HepG2 (cell line): ENCODE measurements around the gene RAB3C. TPM values are rescaled to one million over a fixed set of nuclear protein-coding genes. Genes with fewer than 3 reads are reported as not detected.

Source experiments
- AGO2 ChIP-seq: fragments of 200-400 bp; formaldehyde crosslinking; optimal IDR thresholded peaks from 2 replicates; pipeline ENCODE3; 2017; ENCODE audit warnings: mild to moderate bottlenecking, low read depth, low read length, moderate library complexity
- EP300 ChIP-seq, 3 experiments: sonication (generic) in 1 of 3; formaldehyde crosslinking in 1 of 3; IDR thresholded peaks; 2 replicates each; pipeline versions ENCODE4 v1.5.1 to v1.6.1; 2011 to 2020; ENCODE audit warnings: low read depth in 2 of 3, low read length in 2 of 3, borderline replicate concordance in 1 of 3, improper control_type of control experiment in 1 of 3, mild to moderate bottlenecking in 1 of 3, missing genetic modification reagents in 1 of 3, moderate library complexity in 1 of 3
- HDAC1 ChIP-seq: sonication (generic); formaldehyde crosslinking; IDR thresholded peaks from 2 replicates; pipeline ENCODE4 v1.5.1; 2020; ENCODE audit warnings: mild to moderate bottlenecking, missing genetic modification reagents
- PHF21A ChIP-seq: sonication (generic); formaldehyde crosslinking; IDR thresholded peaks from 2 replicates; pipeline ENCODE4 v1.5.0; 2020; ENCODE audit warnings: mild to moderate bottlenecking, missing genetic modification reagents
- ZFP82 ChIP-seq: sonication (generic); formaldehyde crosslinking; IDR thresholded peaks from 2 replicates; pipeline ENCODE4 v1.5.1; 2020; ENCODE audit warnings: mild to moderate bottlenecking, missing genetic modification reagents, borderline replicate concordance
- ZFP90 ChIP-seq: sonication (generic); formaldehyde crosslinking; IDR thresholded peaks from 2 replicates; pipeline ENCODE4 v1.8.0; 2022; ENCODE audit warnings: missing genetic modification reagents, mild to moderate bottlenecking, inconsistent platforms, borderline replicate concordance
- ZFY ChIP-seq: sonication (generic); formaldehyde crosslinking; IDR thresholded peaks from 2 replicates; pipeline ENCODE4 v1.4.0; 2020; ENCODE audit warnings: missing genetic modification reagents
- ZKSCAN1 ChIP-seq: fragments of 150-350 bp; IDR thresholded peaks from 2 replicates; pipeline ENCODE4 v1.6.1; 2014; ENCODE audit warnings: low read length
- polyA plus RNA-seq, 8 experiments: library from polyadenylated mRNA; depleted of rRNA in 3 of 8; stranded (reverse) in 7 of 8; unstranded in 1 of 8; fragments of >200 nt; fragmentation: Illumina TruSeq in 4 of 8; extraction: Trizol in 4 of 8; gene quantifications; 2 replicates each; pipeline versions ENCODE4 v1.2.1 to v1.2.3, GENCODE V29; 2011 to 2016; ENCODE audit warnings: low read depth in 4 of 8, missing spikeins in 1 of 8, mixed read lengths in 1 of 8; ENCODE audit not compliant: insufficient read depth in 1 of 8
- total RNA-seq, 5 experiments: library from RNA; depleted of rRNA; stranded (reverse); fragments of >200 nt; fragmentation: Illumina TruSeq; extraction: Trizol; gene quantifications; 2 replicates each; pipeline ENCODE4 v1.2.3, GENCODE V29; 2016; ENCODE audit warnings: low read depth in 1 of 5
- TF ChIP-seq, protein P1 (sequence below): sonication (generic); formaldehyde crosslinking; conservative IDR thresholded peaks from 2 replicates; pipeline ENCODE4 v1.5.0; 2020; ENCODE audit warnings: missing genetic modification reagents
- TF ChIP-seq, protein P2 (sequence below): sonication (generic); formaldehyde crosslinking; IDR thresholded peaks from 2 replicates; pipeline ENCODE4 v1.5.0; 2020; ENCODE audit warnings: mild to moderate bottlenecking, missing genetic modification reagents
- TF ChIP-seq, protein P3 (sequence below): sonication (generic); formaldehyde crosslinking; conservative IDR thresholded peaks from 2 replicates; pipeline ENCODE4 v1.4.0; 2020; ENCODE audit warnings: missing genetic modification reagents
- TF ChIP-seq, protein P4 (sequence below): IDR thresholded peaks from 2 replicates; pipeline ENCODE4 v1.6.1; 2016; ENCODE audit warnings: low read depth, missing genetic modification reagents, missing compliant biosample characterization

The RAB3C gene
- total and polyA plus RNA-seq, 2 of the 13 experiments (the other 11 are each of a cell fraction or from before 2014, with no cell fraction given), result not detected

GRCh38 chr5:58738336-58738735 lies 155.5 kb downstream of the RAB3C start (continued):
- TF ChIP-seq, protein P1, sequence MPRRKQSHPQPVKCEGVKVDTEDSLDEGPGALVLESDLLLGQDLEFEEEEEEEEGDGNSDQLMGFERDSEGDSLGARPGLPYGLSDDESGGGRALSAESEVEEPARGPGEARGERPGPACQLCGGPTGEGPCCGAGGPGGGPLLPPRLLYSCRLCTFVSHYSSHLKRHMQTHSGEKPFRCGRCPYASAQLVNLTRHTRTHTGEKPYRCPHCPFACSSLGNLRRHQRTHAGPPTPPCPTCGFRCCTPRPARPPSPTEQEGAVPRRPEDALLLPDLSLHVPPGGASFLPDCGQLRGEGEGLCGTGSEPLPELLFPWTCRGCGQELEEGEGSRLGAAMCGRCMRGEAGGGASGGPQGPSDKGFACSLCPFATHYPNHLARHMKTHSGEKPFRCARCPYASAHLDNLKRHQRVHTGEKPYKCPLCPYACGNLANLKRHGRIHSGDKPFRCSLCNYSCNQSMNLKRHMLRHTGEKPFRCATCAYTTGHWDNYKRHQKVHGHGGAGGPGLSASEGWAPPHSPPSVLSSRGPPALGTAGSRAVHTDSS (CRISPR knock-in tag), result no peak
- TF ChIP-seq ZKSCAN1 (no peak), EP300 (IDR thresholded peaks at IDR 0.05; ENCODE audit: low read depth in 2 of 2, low read length in 2 of 2) (peak in 1 of 2 experiments; percentile 63; a peak in 2 of 4 replicates), EP300 (CRISPR knock-in tag; IDR thresholded peaks at IDR 0.05; ENCODE audit: borderline replicate concordance) (no peak), AGO2 (no peak), ZFY (CRISPR knock-in tag) (no peak), HDAC1 (CRISPR knock-in tag) (peak; percentile 62), ZFP90 (no peak), PHF21A (CRISPR knock-in tag) (0 out of 2 replicates have a peak, but pooled peaks have one; percentile 16), ZFP82 (CRISPR knock-in tag) (no peak)
- TF ChIP-seq, protein P2, sequence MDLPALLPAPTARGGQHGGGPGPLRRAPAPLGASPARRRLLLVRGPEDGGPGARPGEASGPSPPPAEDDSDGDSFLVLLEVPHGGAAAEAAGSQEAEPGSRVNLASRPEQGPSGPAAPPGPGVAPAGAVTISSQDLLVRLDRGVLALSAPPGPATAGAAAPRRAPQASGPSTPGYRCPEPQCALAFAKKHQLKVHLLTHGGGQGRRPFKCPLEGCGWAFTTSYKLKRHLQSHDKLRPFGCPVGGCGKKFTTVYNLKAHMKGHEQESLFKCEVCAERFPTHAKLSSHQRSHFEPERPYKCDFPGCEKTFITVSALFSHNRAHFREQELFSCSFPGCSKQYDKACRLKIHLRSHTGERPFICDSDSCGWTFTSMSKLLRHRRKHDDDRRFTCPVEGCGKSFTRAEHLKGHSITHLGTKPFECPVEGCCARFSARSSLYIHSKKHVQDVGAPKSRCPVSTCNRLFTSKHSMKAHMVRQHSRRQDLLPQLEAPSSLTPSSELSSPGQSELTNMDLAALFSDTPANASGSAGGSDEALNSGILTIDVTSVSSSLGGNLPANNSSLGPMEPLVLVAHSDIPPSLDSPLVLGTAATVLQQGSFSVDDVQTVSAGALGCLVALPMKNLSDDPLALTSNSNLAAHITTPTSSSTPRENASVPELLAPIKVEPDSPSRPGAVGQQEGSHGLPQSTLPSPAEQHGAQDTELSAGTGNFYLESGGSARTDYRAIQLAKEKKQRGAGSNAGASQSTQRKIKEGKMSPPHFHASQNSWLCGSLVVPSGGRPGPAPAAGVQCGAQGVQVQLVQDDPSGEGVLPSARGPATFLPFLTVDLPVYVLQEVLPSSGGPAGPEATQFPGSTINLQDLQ (CRISPR knock-in tag), result no peak
- TF ChIP-seq, protein P3, sequence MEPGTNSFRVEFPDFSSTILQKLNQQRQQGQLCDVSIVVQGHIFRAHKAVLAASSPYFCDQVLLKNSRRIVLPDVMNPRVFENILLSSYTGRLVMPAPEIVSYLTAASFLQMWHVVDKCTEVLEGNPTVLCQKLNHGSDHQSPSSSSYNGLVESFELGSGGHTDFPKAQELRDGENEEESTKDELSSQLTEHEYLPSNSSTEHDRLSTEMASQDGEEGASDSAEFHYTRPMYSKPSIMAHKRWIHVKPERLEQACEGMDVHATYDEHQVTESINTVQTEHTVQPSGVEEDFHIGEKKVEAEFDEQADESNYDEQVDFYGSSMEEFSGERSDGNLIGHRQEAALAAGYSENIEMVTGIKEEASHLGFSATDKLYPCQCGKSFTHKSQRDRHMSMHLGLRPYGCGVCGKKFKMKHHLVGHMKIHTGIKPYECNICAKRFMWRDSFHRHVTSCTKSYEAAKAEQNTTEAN (CRISPR knock-in tag), result peak; percentile 68; the same call in 1 of the 2 replicates
- TF ChIP-seq, protein P4, sequence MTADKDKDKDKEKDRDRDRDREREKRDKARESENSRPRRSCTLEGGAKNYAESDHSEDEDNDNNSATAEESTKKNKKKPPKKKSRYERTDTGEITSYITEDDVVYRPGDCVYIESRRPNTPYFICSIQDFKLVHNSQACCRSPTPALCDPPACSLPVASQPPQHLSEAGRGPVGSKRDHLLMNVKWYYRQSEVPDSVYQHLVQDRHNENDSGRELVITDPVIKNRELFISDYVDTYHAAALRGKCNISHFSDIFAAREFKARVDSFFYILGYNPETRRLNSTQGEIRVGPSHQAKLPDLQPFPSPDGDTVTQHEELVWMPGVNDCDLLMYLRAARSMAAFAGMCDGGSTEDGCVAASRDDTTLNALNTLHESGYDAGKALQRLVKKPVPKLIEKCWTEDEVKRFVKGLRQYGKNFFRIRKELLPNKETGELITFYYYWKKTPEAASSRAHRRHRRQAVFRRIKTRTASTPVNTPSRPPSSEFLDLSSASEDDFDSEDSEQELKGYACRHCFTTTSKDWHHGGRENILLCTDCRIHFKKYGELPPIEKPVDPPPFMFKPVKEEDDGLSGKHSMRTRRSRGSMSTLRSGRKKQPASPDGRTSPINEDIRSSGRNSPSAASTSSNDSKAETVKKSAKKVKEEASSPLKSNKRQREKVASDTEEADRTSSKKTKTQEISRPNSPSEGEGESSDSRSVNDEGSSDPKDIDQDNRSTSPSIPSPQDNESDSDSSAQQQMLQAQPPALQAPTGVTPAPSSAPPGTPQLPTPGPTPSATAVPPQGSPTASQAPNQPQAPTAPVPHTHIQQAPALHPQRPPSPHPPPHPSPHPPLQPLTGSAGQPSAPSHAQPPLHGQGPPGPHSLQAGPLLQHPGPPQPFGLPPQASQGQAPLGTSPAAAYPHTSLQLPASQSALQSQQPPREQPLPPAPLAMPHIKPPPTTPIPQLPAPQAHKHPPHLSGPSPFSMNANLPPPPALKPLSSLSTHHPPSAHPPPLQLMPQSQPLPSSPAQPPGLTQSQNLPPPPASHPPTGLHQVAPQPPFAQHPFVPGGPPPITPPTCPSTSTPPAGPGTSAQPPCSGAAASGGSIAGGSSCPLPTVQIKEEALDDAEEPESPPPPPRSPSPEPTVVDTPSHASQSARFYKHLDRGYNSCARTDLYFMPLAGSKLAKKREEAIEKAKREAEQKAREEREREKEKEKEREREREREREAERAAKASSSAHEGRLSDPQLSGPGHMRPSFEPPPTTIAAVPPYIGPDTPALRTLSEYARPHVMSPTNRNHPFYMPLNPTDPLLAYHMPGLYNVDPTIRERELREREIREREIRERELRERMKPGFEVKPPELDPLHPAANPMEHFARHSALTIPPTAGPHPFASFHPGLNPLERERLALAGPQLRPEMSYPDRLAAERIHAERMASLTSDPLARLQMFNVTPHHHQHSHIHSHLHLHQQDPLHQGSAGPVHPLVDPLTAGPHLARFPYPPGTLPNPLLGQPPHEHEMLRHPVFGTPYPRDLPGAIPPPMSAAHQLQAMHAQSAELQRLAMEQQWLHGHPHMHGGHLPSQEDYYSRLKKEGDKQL (CRISPR knock-in tag), result no peak
